ENCODE measurements around the gene PER1.

GRCh38 chr17:8158267-8159031 lies 6.2 kb upstream of the PER1 start:
- TF ChIP-seq EZH2 (IDR thresholded peaks at IDR 0.05; ENCODE audit: insufficient read depth, poor library complexity, severe bottlenecking) (no peak), EZH2phosphoT487 (IDR thresholded peaks at IDR 0.05; ENCODE audit: insufficient read depth, low read depth) (no peak)
